ENCODE data around the gene LILRA1. TPM values are rescaled to one million over a fixed set of nuclear protein-coding genes. Genes with fewer than 3 reads are reported as not detected.

Gene LILRA1
- total and polyA plus RNA-seq, 9 of the 15 experiments (the other 6 are each of a cell fraction or from before 2014, with no cell fraction given) = not detected

- Histone ChIP-seq H3K9ac (ENCODE audit: insufficient read depth in 1 of 2, low read depth in 2 of 2, low read length in 2 of 2) (no peak overlapping the region), H3K9me1 (ENCODE audit: control insufficient read depth, insufficient read depth, low read length) (no peaks in the 10 kb centered on the region), H3K4me3 (no peak overlapping the region), H3K27ac (ENCODE audit: extremely low read depth, low read depth, low read length) (no peak overlapping the region), H3K9me3 (replicated peaks; ENCODE audit: control insufficient read depth, insufficient read depth, low read depth, low read length) (no peaks in the 10 kb centered on the region), H2AFZ (ENCODE audit: low read depth, low read length) (no peak overlapping the region), H3K4me2 (ENCODE audit: insufficient read depth, low read length) (no peak overlapping the region), H3K36me3 (ENCODE audit: control insufficient read depth, insufficient read depth, low read length) (no peaks in the 10 kb centered on the region), H3K27me3 (ENCODE audit: control insufficient read depth in 2 of 2, insufficient read depth in 2 of 2, low read length in 2 of 2) (peaks cover 3 to 36% of the 10 kb centered on the region in 2 experiments; a peak in 3 of 5 replicates), H3K79me2 (ENCODE audit: control insufficient read depth, insufficient read depth, low read length) (no peaks in the 10 kb centered on the region), H3K4me1 (replicated peaks in 1 of 2; ENCODE audit: control insufficient read depth in 2 of 2, insufficient read depth in 2 of 2, low read length in 2 of 2) (no peaks in the 10 kb centered on the region), H4K20me1 (replicated peaks; ENCODE audit: control insufficient read depth, insufficient read depth, low read length) (no peaks in the 10 kb centered on the region)
- ChIA-PET POLR2A (no interaction called here), CTCF (ENCODE audit: low intra/inter-chr PET ratio) (no interaction called here)
- FAIRE-seq (no peak), ATAC-seq (no peak), DNase-seq (ENCODE audit: extremely low read depth in 1 of 4, low spot score in 3 of 4) (no peak)
- BruUV-seq (replicated peaks) = no TSS peak
- intact Hi-C loops (cut with micrococcal nuclease) = no loop called here
- TF ChIP-seq E2F6 (IDR thresholded peaks at IDR 0.05; ENCODE audit: borderline replicate concordance in 1 of 2, extremely low read depth in 1 of 2, insufficient read depth in 1 of 2, insufficient read length in 1 of 2, low read depth in 1 of 2, low read length in 1 of 2, poor library complexity in 1 of 2, severe bottlenecking in 1 of 2) (no peak), HLTF (IDR thresholded peaks at IDR 0.05) (no peak), CCNT2 (IDR thresholded peaks at IDR 0.05; ENCODE audit: borderline replicate concordance, extremely low read depth, insufficient read length, low read depth, low read length) (no peak), GTF2B (IDR thresholded peaks at IDR 0.05; ENCODE audit: extremely low read depth, insufficient read length) (no peak), CBX1 (IDR thresholded peaks at IDR 0.05; ENCODE audit: low read depth) (no peak), BCLAF1 (IDR thresholded peaks at IDR 0.05; ENCODE audit: borderline replicate concordance in 1 of 2, control insufficient read depth in 1 of 2, low read depth in 2 of 2, low read length in 1 of 2) (no peak), EP300 (IDR thresholded peaks at IDR 0.05; ENCODE audit: low read length) (no peak), PRPF4 (IDR thresholded peaks at IDR 0.05; ENCODE audit: insufficient read depth, low read depth, low read length, poor library complexity, severe bottlenecking) (no peak), RAD21 (CRISPR knock-in tag; conservative IDR thresholded peaks at IDR 0.05 in 1 of 2, IDR thresholded peaks at IDR 0.05 in 1 of 2) (no peak), ZNF395 (CRISPR knock-in tag; IDR thresholded peaks at IDR 0.05) (no peak), SMARCA4 (IDR thresholded peaks at IDR 0.05) (no peak)
- in situ Hi-C loops (cut with MboI) = loop anchor here (5.0 kb wide), 1 partner anchor 348 kb away; the partner anchor contains the start of gene LILRB2
- WGBS (ENCODE audit: insufficient coverage, low coverage, missing lambda C conversion rate) = 0% methylated on average over 5 of the region's 6 CpGs
Measured at GRCh38 chr19:54630782-54631181, 37.4 kb downstream of the LILRA1 start.

Data from K562 (cell line).